NCI-H187 treated with DMSO at 0.1 percent for 48 hours (cell line): Measurements from ENCODE around the gene SYNDIG1.
"Not testable (repeated sequence)": the region's sequence is repeated elsewhere in the genome, so short reads cannot be mapped to it uniquely, and the experiment has no call there.

ENCODE experiments used
- DNase-seq: peaks from one replicate; lab custom pipeline; 2025; lab: John Stamatoyannopoulos, UW

The SYNDIG1 gene

DNA sequence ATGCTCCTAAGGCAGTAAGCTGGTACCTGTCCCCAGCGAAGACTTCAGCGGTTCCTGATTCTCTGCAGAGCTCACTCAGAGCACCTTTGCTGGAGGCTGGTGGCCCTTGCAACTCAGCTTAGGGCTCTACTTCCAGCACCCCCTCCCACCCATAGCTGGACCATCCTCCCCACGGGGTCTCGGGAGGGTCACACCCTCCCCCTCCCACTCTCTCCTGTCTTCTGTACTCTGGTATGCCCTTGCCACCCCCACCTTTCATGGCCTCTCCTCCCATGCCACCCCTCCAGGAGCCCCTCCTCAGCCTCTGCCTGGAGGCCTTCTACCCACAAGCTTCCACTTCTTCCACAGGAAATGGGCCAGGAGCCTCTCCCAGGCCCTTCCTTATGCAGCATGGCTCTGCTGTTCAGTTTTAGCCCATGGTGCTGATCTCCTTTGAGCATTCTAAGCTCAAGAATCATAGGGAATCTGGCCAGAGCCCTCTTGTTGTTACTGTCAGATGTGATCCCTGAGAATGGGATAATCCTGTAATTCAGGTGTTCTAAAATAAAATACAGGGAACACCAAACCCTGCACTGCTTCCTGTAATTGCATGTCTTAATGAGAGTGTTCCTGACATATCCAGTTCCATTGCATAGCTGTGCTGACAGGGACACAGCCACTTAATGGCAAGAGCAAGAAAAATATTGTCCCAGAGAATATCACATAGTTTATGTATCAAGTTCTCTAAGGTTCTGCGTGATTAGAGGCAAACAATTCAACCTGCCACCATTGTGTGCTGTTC, 142.1 kb downstream of the SYNDIG1 start:
- no peak for DNase-seq

DNA sequence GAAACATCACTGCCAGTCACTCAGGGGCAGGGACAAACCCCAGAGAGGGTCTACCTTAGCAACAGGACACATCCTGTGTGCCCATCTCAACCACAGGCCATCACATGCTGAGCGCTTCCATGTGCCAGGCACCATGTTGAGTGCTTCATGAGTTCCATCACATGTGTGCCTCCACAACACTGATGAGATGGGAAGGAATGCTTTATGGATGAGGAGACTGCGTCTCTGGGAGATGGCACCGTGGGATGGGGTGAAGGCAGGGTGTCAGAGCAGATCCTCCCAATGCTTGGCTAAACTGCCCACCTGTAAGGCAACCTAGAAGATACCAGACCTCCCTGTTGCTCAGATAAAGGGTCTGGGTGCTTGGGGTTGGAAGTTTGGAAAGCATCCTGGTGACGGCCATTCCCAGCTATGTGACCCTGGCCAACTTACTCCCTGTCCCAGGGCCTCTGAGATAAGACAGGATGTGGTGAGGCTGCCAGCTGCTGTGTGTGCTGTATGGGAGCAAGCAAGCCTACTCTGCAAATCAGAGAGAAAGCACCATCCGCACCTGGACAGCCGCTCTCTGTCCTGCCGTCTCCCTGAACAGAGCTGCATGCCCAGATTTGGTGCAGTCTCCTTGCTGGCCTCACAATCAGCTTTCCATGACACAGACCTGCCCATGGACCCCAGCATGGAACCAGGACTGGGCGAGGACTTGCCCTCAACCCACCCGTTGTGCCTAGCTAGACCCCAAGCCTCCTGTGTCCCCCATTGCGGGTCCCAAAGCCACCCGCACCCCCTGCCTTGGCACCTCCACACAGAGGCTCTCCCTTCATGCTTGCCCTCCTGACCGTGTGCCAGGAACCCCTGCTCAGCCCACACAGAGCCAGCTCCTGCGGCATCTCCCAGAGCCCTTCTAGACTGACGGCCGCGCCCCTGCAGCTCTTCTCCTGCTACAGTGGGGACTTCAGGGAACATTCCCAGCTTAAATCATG, 143.7 kb downstream of the SYNDIG1 start:
- DNase-seq: no peak

DNA sequence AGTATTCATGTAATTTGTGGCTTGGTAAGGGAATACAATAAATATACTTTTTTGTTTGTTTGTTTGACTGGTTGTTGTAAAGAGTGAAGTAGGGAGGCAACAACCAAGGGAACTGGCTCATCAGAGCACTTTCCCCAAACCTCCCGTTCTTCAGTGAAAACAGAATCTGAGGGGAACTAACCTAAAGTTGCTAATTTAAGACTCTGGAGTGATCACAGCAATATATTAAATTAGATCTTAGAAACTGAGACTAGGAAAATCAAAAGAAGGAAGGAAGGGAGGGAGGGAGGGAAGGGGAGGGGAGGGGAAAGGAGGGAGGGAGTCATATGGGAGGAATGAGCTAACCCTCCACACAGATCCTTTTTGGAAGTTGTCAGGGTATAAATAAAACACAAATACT, 144.9 kb downstream of the SYNDIG1 start:
- DNase-seq: no peak

DNA sequence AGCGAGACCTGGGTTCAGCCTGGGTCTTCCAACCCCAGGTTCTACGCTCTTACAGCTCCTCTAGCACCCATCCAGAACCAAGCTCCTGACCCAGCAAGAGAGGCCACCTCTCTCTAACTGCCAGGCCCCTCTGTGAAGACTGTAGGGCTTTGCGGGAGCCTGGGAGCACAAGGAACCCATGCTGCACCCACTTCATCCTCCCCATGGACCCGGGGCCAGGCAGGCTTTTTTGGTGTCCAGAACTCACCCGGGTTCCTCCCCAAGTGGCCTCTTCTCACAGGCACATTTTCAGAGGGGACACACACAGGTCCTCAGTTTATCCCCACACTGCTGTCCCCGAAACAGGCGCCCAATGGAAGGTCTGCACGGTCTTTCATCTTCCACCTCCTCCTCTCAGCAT, 145.9 kb downstream of the SYNDIG1 start:
- DNase-seq: no peak

DNA sequence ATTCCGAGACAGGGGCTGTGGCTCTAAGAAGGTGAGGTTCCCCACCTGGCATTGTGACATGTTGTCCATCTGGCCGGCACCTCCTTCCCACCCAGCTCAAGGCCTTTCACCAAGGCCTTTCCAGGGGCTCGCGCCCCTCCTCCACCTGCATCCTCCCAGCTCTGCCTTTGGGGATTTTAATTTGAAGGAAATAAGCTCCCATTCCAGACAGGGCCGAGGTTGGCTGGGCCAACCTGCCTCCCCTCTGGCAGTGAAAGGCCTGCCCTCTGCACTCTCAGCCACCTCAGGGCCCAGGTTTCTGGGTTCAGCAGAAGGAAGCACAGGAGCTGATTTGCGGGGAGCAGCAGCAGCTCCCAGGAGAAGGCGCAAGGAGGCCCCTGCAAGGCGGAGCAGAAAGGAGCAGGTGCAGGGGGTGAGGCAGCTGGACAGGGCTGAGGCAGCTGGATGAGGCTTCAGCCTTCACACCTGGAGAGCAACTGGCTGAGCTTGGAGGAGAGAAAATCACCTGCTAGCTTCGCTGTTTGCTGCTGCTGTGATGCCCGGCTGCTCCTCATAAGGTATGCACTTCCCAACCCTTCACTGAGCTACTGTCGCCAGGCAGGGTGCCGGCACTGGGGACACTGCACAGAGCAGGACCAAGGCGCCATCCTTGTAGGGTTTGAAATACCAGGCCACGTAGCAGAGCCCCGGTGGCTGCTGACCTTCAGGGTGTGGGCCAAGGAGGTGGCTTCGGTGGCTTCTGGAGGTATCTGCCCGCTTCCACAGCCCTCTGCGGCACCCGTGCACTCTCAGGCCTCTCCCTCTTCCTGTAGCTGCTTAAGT, 147.0 kb downstream of the SYNDIG1 start:
- no peak for DNase-seq

DNA sequence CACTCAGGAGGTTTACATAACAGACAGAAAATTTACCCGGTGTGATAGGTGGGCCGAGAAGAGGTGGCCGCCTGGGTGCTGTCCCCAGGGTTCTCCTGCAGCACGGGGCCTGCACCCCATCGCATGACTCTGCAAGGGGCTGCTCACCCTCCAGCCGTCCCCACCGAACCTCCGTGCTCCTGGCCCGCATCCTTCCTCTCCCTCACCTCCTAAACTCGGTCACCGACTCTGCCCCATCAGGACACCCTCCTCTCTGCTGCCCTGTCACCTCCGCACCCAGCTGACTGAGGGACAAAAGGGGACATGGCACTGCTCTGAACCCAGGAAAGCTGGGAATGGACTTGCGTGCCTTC, 147.6 kb downstream of the SYNDIG1 start:
- no peak for DNase-seq

DNA sequence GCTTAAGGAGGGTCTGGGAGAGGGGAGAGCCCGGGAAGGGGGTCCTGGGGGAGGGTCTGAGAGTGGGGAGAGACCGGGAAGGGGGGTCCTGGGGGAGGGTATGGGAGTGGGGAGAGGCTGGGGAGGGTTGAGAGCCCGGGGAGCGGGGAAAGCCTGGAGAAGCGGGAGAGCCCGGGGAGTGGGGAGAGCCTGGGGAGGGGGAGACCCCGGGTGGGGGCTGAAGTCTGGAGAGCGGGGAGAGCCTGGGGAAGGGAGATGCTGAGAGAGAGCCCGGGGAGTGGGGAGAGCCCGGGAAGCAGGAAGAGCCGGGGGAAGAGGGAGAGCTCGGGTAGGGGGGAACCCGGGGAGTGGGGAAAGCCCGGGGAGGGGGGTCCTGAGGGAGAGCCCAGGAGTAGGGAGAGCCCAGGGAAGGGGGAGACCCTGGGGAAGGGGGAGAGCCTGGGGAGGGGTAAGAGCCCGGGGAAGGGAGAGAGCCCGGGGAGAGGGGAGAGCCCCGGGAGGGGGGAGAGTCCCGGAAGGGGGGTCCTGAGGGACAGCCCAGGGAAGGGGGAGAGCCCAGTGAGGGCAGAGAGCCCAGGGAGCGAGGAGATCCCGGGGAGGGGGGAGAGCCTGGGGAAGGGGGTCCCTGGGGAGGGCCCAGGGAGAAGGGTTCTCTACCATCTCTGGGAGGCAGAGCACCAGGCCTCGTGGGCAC, 148.5 kb downstream of the SYNDIG1 start:
- no peak for DNase-seq

DNA sequence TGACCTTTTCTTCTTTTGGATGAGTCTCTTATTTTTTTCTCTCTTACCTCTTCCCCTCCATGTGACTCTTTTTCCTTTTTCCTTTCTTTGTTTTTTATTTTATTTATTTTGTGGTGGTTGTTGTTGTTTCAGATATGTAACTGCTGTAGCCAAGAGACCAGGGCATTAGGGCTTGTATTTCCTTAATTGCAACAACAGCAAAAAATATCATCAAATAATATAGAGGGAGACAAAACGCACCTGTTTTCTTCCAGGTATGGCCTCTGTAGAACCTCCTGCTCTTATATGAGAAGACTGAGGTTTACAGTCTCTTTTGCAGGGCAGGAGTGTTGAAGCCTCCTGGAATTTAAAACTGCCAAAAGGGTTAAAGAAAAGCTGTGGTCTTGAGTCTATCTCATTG, 149.3 kb downstream of the SYNDIG1 start:
- no peak for DNase-seq

DNA sequence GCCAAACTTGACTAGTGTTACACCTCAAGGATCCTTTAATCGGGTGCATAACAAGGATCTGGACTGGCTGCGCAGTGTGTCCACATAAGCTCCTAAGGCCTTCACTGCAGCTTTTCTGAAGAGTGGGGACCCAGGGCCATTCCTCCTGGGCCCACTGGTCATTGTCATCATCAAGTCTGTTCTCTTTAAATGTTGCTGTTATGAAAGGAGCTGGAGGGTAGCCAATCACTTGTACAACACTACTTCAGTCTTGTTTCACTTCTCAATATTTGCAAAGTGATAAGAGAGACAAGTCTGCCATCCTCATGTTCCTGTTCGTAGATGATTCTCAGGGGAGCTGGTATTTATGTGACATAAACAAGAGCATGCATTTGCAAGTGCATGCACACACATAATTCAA, 149.8 kb downstream of the SYNDIG1 start:
- DNase-seq: no peak

DNA sequence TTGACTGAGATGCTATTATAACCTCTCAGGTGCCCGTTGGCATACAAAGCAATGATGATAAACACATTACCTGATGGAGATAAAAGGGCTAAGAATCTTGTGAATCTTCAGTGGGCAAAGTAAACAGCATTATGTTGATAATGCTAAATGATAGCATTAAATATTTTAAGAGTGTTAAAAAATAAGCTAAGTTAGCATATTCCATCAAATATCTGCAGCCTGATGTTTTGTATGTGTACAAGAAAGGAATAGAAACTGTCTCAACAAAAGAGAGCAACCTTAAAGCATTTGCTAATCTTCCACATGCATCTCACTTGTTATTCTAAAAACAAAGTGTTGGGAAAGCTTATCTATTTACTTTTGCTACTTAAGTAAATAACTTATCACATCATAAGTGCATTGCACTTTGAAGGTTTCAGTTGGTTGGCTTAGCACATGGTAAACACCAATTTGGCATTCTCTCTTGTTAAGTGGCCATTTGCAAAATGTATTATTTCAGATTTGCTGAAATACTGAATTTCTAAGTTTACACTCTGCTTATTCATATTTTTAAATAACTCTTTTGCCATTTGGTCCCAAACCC, 151.6 kb downstream of the SYNDIG1 start:
- no peak for DNase-seq

DNA sequence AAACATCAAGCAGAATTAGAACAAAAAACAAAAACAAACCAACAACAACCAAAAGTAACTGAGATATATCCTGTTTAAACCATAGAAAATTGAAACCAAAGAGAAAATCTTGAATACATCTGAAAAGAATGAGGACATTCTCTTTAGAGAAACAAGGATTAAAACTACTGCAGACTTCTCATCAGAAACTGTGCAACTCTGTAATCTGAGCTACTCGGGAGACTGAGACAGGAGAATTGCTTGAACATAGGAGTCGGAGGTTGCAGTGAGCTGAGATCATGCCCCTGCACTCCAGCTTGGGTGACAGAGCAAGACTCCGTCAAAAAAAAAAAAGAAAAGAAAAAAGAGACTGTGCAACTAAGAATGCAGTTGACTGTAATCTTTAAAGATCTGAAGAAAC, 153.4 kb downstream of the SYNDIG1 start:
- no peak for DNase-seq

DNA sequence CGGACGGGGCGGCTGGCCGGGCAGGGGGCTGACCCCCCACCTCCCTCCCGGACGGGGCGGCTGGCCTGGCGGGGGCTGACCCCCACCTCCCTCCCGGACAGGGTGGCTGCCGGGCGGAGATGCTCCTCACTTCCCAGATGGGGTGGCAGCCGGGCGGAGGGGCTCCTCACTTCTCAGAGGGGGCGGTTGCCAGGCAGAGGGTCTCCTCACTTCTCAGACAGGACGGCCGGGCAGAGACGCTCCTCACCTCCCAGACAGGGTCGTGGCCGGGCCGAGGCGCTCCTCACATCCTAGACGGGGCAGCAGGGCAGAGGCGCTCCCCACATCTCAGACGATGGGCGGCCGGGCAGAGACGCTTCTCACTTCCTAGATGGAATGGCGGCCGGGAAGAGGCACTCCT, 156.7 kb downstream of the SYNDIG1 start:
- DNase-seq: not testable (repeated sequence)

DNA sequence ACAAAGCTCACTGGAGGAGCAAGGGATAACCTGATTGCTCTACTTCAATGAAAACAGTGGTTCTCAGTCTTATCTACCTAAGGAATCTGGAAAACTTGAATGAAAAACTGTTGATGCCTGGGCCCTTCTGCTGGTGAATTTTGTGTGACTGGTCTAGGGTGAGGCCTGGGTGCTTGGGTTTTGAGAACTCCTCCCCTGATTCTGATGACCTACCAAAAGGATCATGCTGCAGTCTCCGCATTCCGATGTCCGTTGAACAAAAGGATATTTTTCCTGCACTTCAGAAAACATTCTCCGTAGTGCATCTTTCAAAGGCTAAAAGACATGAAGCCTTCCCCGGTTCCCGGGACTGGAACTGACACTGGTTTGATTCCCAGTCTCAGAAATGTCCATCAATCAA, 157.9 kb downstream of the SYNDIG1 start:
- no peak for DNase-seq

DNA sequence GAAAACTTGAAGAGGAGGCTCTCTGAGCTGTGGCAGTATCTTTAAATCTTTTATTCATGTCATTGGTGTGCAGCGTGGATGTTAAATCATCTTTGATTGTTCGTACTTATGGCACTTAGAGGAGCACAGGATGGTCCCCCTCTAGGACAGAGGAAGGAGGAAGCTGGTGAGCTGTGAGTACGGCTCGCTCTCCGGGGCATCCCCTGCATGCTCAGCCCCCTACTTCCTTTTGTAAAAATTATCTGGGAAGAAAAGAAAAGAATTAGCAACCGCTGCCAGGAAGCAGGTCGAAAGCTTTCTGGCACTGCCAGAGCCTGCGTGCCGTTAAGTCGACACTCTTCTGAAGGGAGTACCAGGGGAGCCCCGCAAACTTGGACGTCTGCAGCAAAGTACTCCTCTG, 158.5 kb downstream of the SYNDIG1 start:
- DNase-seq: no peak

DNA sequence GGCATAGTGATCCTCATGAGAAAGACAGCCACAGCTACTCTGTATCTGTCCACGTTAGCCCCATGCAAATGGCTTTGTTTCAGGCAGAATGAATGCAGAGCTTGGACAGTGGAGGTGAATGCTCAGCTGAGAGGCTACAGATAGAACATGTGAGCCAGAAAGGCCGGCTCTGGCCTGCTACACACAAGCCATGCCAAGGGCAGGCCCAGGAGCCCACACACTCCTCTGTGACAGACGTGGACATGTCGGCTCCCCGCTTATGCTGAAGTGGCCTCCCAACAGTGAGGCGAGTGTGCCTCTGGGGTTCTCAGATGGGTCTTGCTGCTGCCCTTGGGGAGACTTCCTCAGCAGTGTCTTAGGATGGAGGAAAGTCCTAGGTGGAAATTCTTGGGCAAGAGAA, 159.6 kb downstream of the SYNDIG1 start:
- DNase-seq: no peak

DNA sequence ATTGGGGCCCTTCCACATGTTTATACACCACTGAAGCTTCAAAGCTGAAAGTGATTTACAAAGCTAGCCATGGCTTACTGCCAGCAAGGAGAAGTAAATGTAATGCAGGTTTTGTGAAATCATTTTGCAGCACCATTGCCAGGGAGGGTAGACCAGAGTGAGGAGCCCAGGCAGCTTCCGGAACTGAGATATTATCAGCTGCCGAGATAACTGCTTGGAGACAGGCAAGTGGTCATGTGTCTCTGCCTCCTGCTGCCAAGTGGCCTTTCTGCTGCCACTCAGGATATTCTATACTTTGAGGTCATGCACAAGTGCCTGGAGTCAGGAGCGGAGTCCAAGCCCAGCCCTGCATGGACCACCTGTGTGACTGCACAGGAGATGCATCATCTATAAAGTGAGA, 160.2 kb downstream of the SYNDIG1 start:
- no peak for DNase-seq

DNA sequence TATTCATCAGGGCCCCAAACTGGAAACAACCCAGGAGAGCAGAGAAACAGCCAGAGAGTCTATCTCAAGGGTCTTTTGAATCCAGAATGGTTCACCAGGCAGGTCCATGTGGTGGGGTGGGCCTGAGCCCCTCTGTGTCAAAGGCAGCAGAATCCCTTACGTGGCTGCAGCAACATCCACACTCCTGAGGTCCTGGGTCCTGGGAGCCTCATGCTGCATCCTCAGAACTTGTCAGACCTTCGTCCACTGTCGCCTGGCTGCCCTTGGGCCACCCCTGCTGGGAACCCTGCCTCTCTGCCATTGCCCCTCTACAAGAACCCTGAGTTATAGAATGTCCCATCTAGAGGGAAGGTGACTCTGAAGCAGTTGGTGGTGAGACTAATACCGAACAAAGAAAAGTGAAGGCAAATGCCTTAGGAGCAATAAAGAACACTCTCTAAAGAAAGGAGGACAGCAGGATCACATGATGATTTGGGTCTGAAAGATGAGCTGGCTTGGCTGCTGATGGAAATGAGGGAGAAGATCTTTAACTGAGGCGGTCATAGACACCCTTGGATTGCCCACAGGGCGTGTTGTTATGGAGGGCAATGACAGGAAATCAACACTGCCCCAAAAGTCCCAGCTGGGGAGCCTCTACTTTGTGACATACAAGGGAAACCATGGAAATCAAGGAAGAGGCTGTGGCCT, 161.2 kb downstream of the SYNDIG1 start:
- DNase-seq: no peak

DNA sequence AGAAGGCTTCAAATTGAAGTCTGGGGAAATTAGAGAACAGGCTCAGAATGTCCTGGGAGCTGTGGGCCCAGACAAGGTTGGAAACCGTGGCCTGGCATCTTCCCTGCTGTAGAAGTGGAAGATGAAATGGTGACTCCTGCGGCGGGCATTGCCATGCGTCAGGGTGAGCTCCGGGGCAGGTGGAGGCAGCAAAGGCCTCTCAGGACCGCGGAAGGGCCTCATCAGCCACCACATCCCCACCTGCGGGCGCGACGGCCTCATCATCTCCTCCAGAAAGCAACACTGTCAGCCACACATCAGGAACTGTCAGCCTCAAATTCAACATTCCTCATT, 161.7 kb downstream of the SYNDIG1 start:
- DNase-seq: no peak

DNA sequence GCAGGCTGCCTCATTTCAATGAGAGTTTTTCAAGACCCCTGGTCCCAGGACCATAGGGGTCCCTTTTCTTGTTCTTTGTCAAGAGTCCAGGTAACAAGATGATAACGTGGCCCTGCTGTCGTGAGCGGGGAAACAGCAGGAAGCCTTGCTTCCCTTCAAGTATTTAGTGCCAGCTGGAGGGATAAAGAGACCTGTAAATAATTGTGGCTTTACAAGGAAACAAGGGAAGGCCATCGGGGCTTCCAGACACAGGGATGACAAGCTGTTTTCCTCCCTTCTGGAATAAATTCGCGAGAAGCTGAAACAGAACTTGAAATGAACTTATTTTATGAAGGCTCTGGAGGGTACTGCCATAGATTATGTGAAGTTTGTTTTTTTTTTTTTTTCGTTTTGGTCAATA, 163.2 kb downstream of the SYNDIG1 start:
- no peak for DNase-seq

DNA sequence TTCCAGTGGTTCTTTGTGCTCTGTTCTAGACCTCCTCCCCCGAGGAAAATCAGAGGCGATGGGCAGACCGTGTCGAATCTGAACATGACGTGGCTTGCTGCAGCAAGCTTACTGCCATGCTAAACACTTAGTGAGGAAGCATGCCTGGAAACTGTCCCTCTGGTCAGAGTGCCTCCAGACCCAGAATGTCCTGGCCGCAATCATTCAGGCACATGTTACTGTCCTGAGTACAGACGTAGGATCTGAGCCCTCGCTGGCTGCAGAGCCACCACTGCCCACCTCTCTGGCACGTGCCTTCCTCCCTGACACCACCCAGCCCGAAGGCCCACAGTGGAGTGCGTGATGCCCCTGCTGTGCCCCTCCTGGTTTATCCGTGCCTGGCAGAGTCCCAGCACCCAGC, 163.6 kb downstream of the SYNDIG1 start:
- no peak for DNase-seq

DNA sequence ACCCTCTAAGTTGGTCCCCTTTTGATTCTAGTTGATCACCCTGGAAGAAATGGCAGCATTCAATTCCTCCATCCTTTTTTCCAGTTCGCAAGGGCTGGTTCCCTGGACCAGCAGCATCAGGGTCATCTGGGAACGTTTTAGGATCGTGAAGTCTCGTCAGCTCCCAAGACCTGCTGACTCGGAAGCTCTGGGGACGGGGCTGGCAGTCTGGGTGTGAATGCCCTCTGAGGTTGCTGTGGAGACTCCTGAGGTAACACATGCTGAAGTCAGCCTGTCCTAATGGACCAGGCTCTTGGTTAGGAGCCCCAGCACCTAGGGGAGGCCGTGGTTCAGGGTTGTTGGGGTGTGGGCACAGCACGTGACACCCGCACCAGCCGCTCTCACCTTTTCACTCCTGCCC, 164.1 kb downstream of the SYNDIG1 start:
- no peak for DNase-seq
